Brain microvascular endothelial cell (primary cell): ENCODE results near the gene OSR1.

Experiments used
- DNase-seq: peaks from one replicate; pipeline ENCODE4 v3.0.0-alpha.2; 2020
- H3K27ac ChIP-seq: fragments of 250-450 bp; sonication (Bioruptor Pico); 2 replicates; pipeline ENCODE4 v1.5.1; 2020; ENCODE audit warnings: mild to moderate bottlenecking, moderate library complexity
- H3K27me3 ChIP-seq: fragments of 250-450 bp; sonication (Bioruptor Pico); replicated peaks from 2 replicates; pipeline ENCODE4 v1.5.1; 2020; ENCODE audit warnings: mild to moderate bottlenecking
- H3K36me3 ChIP-seq: fragments of 250-450 bp; sonication (Bioruptor Pico); replicated peaks from 2 replicates; pipeline ENCODE4 v1.5.1; 2020; ENCODE audit warnings: mild to moderate bottlenecking
- H3K4me3 ChIP-seq: 2 replicates; pipeline ENCODE4 v1.5.1; 2011; ENCODE audit warnings: low read depth, mild to moderate bottlenecking, control low read depth, low read length, moderate library complexity
- in situ Hi-C: cut with HindIII; loops from 2 replicates; pipeline ENCODE4 v1.10.0; 2017; ENCODE audit warnings: low sequenced_read_pairs, low pct_ligation_motif_present
- TF ChIP-seq, protein P1 (sequence below): IDR thresholded peaks from 2 replicates; pipeline ENCODE4 v1.5.1; 2011; ENCODE audit warnings: low read depth, mild to moderate bottlenecking, moderate library complexity, low read length, control low read depth, inconsistent platforms; ENCODE audit errors: missing control alignments

The OSR1 gene

DNA sequence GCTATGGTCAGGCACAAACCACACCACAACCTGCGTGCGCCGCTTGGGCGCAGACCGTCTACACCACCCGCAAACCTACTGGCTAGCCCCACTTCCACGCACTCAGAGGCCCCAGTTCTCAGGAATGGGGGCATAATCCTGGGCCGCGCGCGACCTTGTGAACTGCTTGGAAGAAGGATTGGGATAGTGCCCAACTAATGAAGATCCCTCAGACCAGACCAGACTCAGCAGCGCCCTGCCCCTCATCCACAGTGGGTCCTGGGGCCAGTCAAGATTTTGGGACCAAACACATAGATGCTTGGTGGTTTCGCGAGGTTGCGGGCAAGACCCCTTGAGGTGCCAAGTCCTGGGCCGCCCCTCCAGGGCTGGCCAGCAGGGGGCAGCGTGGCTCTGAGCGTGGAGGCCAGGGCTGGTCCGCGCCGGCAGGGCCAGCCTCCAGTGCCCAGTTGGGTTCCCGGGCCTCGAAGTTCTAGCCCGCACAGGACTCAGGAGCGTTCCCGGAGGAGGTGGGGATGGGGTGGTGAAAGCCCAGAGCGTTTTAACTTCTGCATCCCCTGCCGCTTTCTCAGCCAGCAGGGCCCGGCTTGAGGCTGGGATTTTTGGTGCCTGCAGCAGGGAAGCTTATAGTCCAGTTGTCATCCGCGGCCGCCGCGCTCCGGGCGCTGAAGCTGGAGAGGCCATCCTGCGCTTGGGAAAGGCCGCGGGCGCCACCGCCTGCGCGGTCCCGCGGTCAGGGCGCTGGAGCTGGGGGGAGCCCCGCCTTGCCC, 8.3 kb downstream of the OSR1 start:
- peak; percentile 34 for DNase-seq
- Histone ChIP-seq H3K36me3 (peaks cover 18% of the 10 kb centered on the region), H3K27ac (no peak overlapping the region), H3K27me3 (no peaks in the 10 kb centered on the region), H3K4me3 (peak overlapping the region; percentile 40)
- in situ Hi-C loops: loop anchor here (25.0 kb wide), 1 partner anchor 512 kb away; no protein-coding TSS in a partner anchor
- TF ChIP-seq, protein P1, sequence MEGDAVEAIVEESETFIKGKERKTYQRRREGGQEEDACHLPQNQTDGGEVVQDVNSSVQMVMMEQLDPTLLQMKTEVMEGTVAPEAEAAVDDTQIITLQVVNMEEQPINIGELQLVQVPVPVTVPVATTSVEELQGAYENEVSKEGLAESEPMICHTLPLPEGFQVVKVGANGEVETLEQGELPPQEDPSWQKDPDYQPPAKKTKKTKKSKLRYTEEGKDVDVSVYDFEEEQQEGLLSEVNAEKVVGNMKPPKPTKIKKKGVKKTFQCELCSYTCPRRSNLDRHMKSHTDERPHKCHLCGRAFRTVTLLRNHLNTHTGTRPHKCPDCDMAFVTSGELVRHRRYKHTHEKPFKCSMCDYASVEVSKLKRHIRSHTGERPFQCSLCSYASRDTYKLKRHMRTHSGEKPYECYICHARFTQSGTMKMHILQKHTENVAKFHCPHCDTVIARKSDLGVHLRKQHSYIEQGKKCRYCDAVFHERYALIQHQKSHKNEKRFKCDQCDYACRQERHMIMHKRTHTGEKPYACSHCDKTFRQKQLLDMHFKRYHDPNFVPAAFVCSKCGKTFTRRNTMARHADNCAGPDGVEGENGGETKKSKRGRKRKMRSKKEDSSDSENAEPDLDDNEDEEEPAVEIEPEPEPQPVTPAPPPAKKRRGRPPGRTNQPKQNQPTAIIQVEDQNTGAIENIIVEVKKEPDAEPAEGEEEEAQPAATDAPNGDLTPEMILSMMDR: peak; percentile 79

DNA sequence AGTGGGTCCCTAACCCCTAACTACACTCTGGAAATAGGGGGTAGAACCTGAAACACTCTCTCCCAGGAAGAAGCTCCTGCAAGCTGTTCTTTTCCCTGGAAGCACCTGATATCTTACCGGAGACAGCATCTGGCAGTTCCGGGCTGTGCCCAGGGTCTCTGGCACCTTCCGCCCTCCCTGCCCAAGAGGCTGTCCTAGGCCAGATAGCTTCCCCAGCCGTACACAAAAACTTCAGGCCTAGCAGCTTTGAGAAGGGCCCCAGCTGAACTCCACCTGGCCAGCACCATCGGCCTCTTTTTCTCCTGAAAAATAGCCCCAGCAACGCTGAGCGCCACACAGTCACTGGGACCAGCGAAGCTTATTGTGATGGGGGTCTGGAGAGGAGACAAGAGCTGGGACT, 9.7 kb downstream of the OSR1 start:
- Histone ChIP-seq H3K27ac (no peak overlapping the region), H3K4me3 (no peak overlapping the region), H3K27me3 (no peaks in the 10 kb centered on the region), H3K36me3 (peaks cover 18% of the 10 kb centered on the region)
- TF ChIP-seq, protein P1: no peak
- no peak for DNase-seq
- in situ Hi-C loops: no loop called here

DNA sequence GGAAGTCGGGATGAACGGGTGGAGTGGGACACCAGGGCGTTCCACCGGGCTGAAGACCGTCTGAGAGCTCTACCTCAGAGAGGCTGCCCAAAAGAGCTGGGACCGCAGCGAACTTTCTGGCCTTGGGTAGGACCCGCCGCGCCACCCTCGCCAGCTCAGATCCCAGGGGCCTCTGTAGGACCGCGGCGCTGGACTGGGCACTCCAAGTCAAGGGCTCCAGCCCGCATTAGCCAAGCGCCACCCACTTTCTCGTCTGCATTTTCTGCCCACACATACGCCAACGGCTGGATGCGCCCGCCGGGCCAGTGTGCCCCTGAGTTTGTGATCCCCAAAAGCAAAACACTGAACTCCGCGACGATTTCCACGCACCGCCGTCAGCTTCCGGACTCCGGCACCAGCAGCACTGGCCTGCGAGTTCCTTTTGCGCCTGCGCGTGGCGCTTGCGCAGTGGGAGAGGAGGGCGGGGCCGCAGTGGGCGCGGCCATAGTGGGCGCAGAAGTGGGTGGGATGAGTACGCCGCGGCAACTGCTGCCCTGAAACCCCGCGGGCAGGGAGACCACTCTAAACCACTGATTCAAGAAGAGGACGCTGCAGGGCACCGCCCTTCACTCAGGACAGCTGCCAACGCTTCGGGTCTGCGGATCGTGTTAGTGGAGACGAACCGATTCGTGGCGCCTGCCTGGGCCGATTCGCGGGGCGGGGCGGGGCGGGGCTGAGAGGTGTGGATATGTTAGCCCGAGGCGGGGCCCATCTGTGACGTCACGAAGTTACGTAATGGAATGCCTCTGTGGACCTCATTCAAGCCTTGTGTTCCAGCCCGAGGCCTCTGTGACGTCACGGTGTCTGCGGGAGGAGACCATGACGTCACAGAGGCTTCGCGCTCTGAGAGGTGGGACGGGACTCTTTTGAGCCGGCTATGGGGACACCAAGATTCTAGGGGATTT, 10.5 kb downstream of the OSR1 start:
- TF ChIP-seq, protein P1: no peak
- DNase-seq: peak; percentile 99
- peaks cover 12% of the 10 kb centered on the region for H3K36me3 ChIP-seq
- in situ Hi-C loops: no loop called here
- H3K27ac ChIP-seq: peak overlapping the region; percentile 88
- H3K4me3 ChIP-seq: peak overlapping the region; percentile 94
- no peaks in the 10 kb centered on the region for H3K27me3 ChIP-seq

DNA sequence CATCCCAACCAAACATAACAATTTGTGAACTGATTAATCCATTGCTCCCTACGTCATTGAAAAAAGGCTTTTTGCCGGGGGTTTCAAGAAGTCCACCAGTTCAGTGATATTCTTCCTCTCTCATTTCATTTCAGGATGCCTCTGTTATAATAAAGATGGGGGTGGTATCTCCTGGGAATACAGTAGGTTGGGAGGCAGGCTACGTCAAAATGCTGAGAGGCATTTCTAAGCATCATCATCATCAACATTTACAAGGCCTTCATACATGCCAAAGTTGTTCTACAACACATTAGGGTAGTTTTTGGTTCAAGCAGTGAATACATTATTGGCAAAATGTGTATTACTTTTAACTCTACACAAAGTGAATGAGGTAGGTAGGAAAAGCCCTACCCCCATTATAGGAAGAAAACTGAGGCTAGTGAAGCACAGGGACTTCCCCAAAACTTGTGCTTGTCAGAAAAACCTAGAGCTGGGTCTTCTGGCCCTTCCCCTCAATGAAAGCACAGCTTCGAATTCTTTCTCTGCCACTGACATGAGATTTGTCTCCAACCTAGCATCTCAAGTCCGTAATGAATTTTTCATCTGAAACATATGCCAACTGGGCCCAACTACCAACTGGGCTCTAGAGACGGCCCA, 11.3 kb downstream of the OSR1 start:
- peak overlapping the region; percentile 94 for H3K4me3 ChIP-seq
- H3K27me3 ChIP-seq: no peaks in the 10 kb centered on the region
- no peak for DNase-seq
- H3K36me3 ChIP-seq: peaks cover 6% of the 10 kb centered on the region
- TF ChIP-seq, protein P1: no peak
- H3K27ac ChIP-seq: peak overlapping the region; percentile 88
- in situ Hi-C loops: no loop called here

DNA sequence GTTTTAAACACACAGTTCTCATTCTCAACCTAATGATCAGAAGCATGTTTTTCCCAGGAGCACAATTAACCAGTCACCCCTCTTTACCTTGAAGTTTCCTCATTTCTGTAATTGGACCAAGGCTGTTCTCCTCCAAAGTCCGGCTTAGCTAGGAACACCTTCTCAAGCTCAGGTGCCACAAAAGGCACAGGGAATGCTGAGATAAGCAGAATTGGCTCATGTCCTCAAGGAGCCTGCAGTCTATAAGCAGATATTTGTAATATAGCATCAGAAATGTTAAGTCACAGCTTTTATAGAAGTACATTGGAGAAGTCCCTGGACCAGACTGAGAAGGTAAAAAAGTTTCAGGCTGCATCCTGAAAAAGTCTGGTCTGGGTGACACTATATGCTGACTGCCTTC, 20.7 kb downstream of the OSR1 start:
- TF ChIP-seq, protein P1: no peak
- DNase-seq: no peak
- Histone ChIP-seq H3K27ac (no peak overlapping the region), H3K27me3 (no peaks in the 10 kb centered on the region), H3K4me3 (no peak overlapping the region), H3K36me3 (no peaks in the 10 kb centered on the region)
- in situ Hi-C loops: no loop called here
